Astrocyte of the spinal cord (primary cell): ENCODE data around the gene TTF2.

Source experiments
- DNase-seq: peaks from one replicate; pipeline ENCODE4 v3.0.0; 2011; ENCODE audit warnings: low read depth, low spot score
- H3K4me3 ChIP-seq: 2 replicates; pipeline ENCODE4 v1.5.1; 2011; ENCODE audit warnings: low read depth, mild to moderate bottlenecking, low read length, moderate library complexity
- in situ Hi-C: cut with HindIII; loops from 2 replicates; pipeline ENCODE4 v1.10.0; 2017; ENCODE audit warnings: low sequenced_read_pairs
- TF ChIP-seq, protein P1 (sequence below): IDR thresholded peaks from 2 replicates; pipeline ENCODE4 v1.5.1; 2012; ENCODE audit warnings: low read depth, mild to moderate bottlenecking, low read length, inconsistent platforms

TTF2 gene

DNA sequence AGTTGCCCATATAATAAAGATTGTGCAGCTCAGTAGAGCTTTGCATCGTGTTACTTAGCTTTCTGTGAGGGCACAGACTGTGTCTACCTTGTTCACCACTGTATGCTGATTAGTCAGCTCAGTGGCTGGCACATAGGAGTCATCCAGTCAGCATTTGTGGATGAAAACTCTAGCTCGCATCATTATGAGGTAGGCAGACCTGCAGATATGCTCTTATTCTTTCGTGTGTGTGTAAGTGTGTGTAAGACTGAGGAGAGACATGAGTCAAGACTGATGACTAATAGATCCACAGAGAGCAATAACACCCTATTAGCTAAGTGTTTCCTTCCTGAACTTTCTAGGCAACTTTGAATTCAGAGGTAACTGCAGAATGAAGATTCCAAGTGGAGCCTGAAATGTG lies 17.1 kb downstream of the TTF2 start:
- DNase-seq: peak; percentile 90
- TF ChIP-seq, protein P1, sequence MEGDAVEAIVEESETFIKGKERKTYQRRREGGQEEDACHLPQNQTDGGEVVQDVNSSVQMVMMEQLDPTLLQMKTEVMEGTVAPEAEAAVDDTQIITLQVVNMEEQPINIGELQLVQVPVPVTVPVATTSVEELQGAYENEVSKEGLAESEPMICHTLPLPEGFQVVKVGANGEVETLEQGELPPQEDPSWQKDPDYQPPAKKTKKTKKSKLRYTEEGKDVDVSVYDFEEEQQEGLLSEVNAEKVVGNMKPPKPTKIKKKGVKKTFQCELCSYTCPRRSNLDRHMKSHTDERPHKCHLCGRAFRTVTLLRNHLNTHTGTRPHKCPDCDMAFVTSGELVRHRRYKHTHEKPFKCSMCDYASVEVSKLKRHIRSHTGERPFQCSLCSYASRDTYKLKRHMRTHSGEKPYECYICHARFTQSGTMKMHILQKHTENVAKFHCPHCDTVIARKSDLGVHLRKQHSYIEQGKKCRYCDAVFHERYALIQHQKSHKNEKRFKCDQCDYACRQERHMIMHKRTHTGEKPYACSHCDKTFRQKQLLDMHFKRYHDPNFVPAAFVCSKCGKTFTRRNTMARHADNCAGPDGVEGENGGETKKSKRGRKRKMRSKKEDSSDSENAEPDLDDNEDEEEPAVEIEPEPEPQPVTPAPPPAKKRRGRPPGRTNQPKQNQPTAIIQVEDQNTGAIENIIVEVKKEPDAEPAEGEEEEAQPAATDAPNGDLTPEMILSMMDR: no peak
- in situ Hi-C loops: no loop called here
- H3K4me3 ChIP-seq: no peak overlapping the region

DNA sequence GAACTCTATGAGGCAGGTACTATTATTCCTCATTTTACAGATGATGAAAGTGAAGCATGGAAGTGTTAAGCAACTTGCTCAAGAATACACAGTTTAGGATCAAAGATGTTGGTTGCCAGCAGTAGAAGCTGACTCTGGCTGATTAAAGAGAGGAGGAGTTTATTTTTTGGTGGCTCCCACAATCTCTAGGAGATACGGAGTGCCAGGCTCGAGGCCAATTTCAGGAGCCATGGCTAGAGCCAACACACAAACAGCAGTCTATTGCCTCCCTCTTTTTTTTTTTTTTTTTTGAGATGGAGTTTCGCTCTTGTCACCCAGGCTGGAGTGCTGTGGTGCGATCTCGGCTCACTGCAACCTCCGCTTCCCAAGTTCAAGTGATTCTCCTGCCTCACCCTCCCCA lies 19.6 kb downstream of the TTF2 start:
- H3K4me3 ChIP-seq: no peak overlapping the region
- no peak for DNase-seq
- TF ChIP-seq, protein P1: no peak
- in situ Hi-C loops: no loop called here

DNA sequence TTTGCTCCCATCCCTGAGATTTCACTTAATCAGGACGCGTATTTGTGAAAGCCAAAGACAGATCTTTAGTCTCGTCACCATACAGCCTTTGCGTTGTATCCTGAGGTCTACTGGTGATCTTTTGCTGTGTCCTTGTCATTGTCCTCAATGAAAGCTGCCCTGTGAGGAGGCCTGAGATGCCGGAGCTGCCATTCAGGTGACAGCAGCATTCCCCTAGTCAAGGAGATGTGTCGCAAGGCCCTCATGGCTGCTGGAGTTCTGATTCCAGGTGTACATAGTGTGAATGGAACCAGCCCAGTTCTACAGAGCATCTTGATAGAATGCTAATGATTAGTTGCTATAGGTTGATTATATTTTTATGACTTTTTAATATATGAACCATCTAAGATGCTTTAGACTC lies 24.1 kb downstream of the TTF2 start:
- TF ChIP-seq, protein P1: no peak
- no peak overlapping the region for H3K4me3 ChIP-seq
- DNase-seq: no peak
- in situ Hi-C loops: no loop called here

DNA sequence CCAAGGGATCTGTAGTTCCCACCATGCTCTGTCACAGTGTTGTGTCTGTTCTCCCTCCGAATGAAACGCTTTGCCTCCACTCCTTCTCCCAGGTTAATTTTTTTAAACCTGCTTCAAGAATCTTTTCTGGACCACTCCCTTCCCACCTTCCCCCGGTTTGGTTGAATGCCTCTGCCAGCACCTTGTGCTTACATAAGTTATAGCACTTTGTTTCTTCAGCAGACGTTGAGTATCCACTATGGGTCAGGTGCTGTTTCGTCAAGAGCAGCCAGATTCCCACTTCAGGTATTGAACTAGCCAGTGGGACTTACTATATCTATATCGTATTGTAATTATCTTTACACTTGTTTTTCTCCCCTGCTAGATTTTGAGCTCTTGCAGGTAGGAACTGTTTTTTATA lies 27.6 kb downstream of the TTF2 start:
- TF ChIP-seq, protein P1: no peak
- in situ Hi-C loops: no loop called here
- H3K4me3 ChIP-seq: no peak overlapping the region
- DNase-seq: no peak

DNA sequence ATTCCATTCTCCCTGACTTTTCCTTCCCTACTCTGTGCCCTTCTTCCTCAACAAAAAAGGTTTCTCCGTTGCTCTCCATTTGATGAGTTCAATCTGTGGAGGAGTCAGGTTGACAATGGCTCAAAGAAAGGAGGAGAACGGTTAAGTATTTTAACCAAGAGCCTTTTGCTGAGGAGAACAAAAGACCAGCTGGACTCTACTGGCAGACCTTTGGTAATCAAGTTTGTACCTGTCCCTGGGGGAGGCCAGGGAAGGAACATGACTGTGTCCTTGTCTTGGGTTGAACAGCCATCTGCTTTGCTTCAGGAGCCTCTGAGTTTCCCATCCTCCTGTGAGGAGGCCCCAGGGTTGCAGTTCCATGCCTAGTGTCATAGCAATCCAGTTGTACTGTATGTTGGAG lies 29.9 kb downstream of the TTF2 start:
- in situ Hi-C loops: no loop called here
- no peak overlapping the region for H3K4me3 ChIP-seq
- no peak for DNase-seq
- TF ChIP-seq, protein P1: no peak

DNA sequence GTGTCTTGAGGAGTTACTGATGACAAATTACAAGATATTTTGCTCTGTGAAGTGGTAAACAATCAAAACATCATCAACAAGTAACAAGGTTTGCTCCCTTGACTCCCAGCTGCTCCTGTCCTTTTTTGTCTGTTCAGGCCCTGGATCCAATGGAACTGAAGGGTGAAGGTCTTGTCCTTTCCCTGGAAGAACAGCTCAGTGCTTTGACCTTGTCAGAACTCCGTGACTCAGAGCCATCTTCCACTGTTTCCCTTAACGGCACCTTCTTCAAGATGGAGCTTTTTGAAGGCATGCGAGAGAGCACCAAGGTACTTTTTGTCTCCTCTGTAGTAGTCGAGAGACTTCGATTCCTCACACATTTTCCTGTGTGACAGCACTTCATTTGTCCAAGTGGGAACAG lies 32.5 kb downstream of the TTF2 start:
- TF ChIP-seq, protein P1: no peak
- DNase-seq: no peak
- no peak overlapping the region for H3K4me3 ChIP-seq
- in situ Hi-C loops: no loop called here

DNA sequence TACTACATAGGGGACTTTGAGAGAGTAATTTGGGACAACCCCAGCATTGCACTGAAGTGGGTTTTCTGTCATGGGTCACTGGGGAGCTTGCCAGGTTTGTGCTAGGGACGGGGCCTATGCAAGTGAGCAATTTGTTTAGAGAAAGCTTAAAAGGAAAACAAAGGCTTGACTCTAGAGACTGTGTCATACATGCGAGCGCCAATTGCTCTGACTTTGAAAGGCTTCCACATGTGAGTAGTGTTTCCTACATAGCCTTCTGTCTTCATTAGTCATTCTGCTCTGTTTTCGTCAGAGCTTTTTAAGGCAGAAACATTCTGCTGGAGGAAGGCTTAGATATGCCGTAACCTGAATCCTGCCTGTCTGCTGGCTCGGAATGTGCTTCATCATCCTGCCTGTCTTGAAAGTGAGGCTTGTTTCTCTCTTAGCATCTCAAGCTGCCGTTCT lies 33.0 kb downstream of the TTF2 start:
- in situ Hi-C loops: no loop called here
- TF ChIP-seq, protein P1: no peak
- H3K4me3 ChIP-seq: no peak overlapping the region
- peak; percentile 97 for DNase-seq
